ENCODE results near the gene PDZK1. TPM values are rescaled to one million over a fixed set of nuclear protein-coding genes. Genes with fewer than 3 reads are reported as not detected.

Gene PDZK1
- total RNA-seq, 1 experiment from 2014 or later = 4.2 TPM

GRCh38 chr1:145695821-145696629, 11.1 kb downstream of the PDZK1 start:
- no peak for ATAC-seq
- Histone ChIP-seq H3K27me3 (ENCODE audit: low read length) (no peaks in the 10 kb centered on the region), H3K9ac (ENCODE audit: low read length) (no peak overlapping the region), H3K9me2 (replicated peaks; ENCODE audit: low read length) (no peaks in the 10 kb centered on the region), H3K27ac (ENCODE audit: low read length) (no peak overlapping the region), H3K4me1 (ENCODE audit: insufficient read depth, low read length) (peaks cover 5% of the 10 kb centered on the region), H3K9me3 (ENCODE audit: low read length) (no peaks in the 10 kb centered on the region), H2AFZ (ENCODE audit: low read length) (no peak overlapping the region), H4K20me1 (ENCODE audit: low read length) (no peaks in the 10 kb centered on the region), H3K4me3 (ENCODE audit: low read length) (no peak overlapping the region), H3K36me3 (ENCODE audit: low read depth, low read length) (no peaks in the 10 kb centered on the region), H3K4me2 (ENCODE audit: low read length) (no peak overlapping the region), H3K79me2 (ENCODE audit: low read length) (no peaks in the 10 kb centered on the region), H3F3A (ENCODE audit: low read length, unreplicated experiment) (no peaks in the 10 kb centered on the region)
- TF ChIP-seq EZH2phosphoT487 (IDR thresholded peaks at IDR 0.05; ENCODE audit: borderline replicate concordance, low read length) (no peak), EZH2 (IDR thresholded peaks at IDR 0.05; ENCODE audit: low read length, unreplicated experiment) (no peak), CTCF (conservative IDR thresholded peaks at IDR 0.05; ENCODE audit: low read depth, low read length) (no peak)
- ChIA-PET POLR2A (ENCODE audit: unreplicated experiment) (no interaction called here), CTCF (no interaction called here)
- no peak for DNase-seq
- no TSS peak for BruUV-seq (replicated peaks)
- intact Hi-C loops (cut with micrococcal nuclease) = no loop called here

GRCh38 chr1:145692785-145693443, 14.3 kb downstream of the PDZK1 start:
- TF ChIP-seq EZH2phosphoT487 (IDR thresholded peaks at IDR 0.05; ENCODE audit: borderline replicate concordance, low read length) (no peak), CTCF (conservative IDR thresholded peaks at IDR 0.05; ENCODE audit: low read depth, low read length) (no peak), EZH2 (IDR thresholded peaks at IDR 0.05; ENCODE audit: low read length, unreplicated experiment) (no peak)
- H3K9me3 ChIP-seq (ENCODE audit: low read length) = no peaks in the 10 kb centered on the region
- ChIA-PET POLR2A (ENCODE audit: unreplicated experiment) (no interaction called here), CTCF (no interaction called here)
- no peak overlapping the region for H3K9ac ChIP-seq (ENCODE audit: low read length)
- no peaks in the 10 kb centered on the region for H3F3A ChIP-seq (ENCODE audit: low read length, unreplicated experiment)
- H4K20me1 ChIP-seq (ENCODE audit: low read length) = no peaks in the 10 kb centered on the region
- no peaks in the 10 kb centered on the region for H3K9me2 ChIP-seq (replicated peaks; ENCODE audit: low read length)
- no peak overlapping the region for H3K4me3 ChIP-seq (ENCODE audit: low read length)
- H2AFZ ChIP-seq (ENCODE audit: low read length) = no peak overlapping the region
- no peak overlapping the region for H3K27ac ChIP-seq (ENCODE audit: low read length)
- H3K4me2 ChIP-seq (ENCODE audit: low read length) = no peak overlapping the region
- no peak for DNase-seq
- no peaks in the 10 kb centered on the region for H3K27me3 ChIP-seq (ENCODE audit: low read length)
- intact Hi-C loops (cut with micrococcal nuclease) = no loop called here
- H3K79me2 ChIP-seq (ENCODE audit: low read length) = no peaks in the 10 kb centered on the region
- no peak for ATAC-seq
- no peaks in the 10 kb centered on the region for H3K36me3 ChIP-seq (ENCODE audit: low read depth, low read length)
- peaks cover 11% of the 10 kb centered on the region for H3K4me1 ChIP-seq (ENCODE audit: insufficient read depth, low read length)
- BruUV-seq (replicated peaks) = no TSS peak
